HEK293T (cell line): ENCODE results near the gene ASCL1.

Source experiments
- CTCF ChIA-PET: fragments of 350-600 bp; formaldehyde crosslinking; extraction: SDS; loops from one replicate; lab custom pipeline; 2021; ENCODE audit warnings: antibody characterized with exemption, inconsistent platforms; lab: Yijun Ruan, JAX
- POLR2A ChIA-PET: fragments of 350-600 bp; formaldehyde crosslinking; extraction: SDS; loops from one replicate; lab custom pipeline; 2020; ENCODE audit warnings: antibody characterized with exemption, inconsistent platforms; lab: Yijun Ruan, JAX
- DNase-seq: peaks from one replicate; pipeline ENCODE4 v3.0.0; 2012; ENCODE audit warnings: mixed read lengths; ENCODE audit errors: extremely low spot score
- ARNT ChIP-seq: fragments of 450-650 bp; IDR thresholded peaks from 2 replicates; pipeline ENCODE4 v1.6.1; 2017; ENCODE audit warnings: mild to moderate bottlenecking
- BHLHE40 ChIP-seq: fragments of 450-650 bp; IDR thresholded peaks from 2 replicates; pipeline ENCODE4 v1.6.1; 2016; ENCODE audit warnings: mild to moderate bottlenecking, moderate library complexity, borderline replicate concordance
- CTBP1 ChIP-seq: fragments of 450-650 bp; IDR thresholded peaks from 2 replicates; pipeline ENCODE4 v1.6.1; 2016; ENCODE audit warnings: borderline replicate concordance
- ELF4 ChIP-seq: fragments of 450-650 bp; IDR thresholded peaks from 2 replicates; pipeline ENCODE4 v1.6.1; 2017; ENCODE audit warnings: antibody characterized with exemption
- FOXA1 ChIP-seq: fragments of 450-650 bp; IDR thresholded peaks from 2 replicates; pipeline ENCODE4 v1.6.1; 2016; ENCODE audit warnings: mild to moderate bottlenecking
- FOXK2 ChIP-seq: fragments of 450-650 bp; IDR thresholded peaks from 2 replicates; pipeline ENCODE4 v1.6.1; 2016; ENCODE audit warnings: mild to moderate bottlenecking
- FOXM1 ChIP-seq: fragments of 450-650 bp; IDR thresholded peaks from 2 replicates; pipeline ENCODE4 v1.6.1; 2017; ENCODE audit warnings: mild to moderate bottlenecking, borderline replicate concordance
- HDGF ChIP-seq: fragments of 450-650 bp; IDR thresholded peaks from 2 replicates; pipeline ENCODE4 v1.6.1; 2017; ENCODE audit warnings: antibody characterized with exemption, borderline replicate concordance
- L3MBTL2 ChIP-seq: fragments of 450-650 bp; conservative IDR thresholded peaks from 2 replicates; pipeline ENCODE4 v1.6.1; 2016; ENCODE audit warnings: mild to moderate bottlenecking
- LEF1 ChIP-seq: fragments of 450-650 bp; IDR thresholded peaks from 2 replicates; pipeline ENCODE4 v1.6.1; 2017; ENCODE audit warnings: mild to moderate bottlenecking, borderline replicate concordance
- NFRKB ChIP-seq: fragments of 450-650 bp; IDR thresholded peaks from 2 replicates; pipeline ENCODE4 v1.6.1; 2016; ENCODE audit warnings: mild to moderate bottlenecking, moderate library complexity
- SP1 ChIP-seq: fragments of 450-650 bp; IDR thresholded peaks from 2 replicates; pipeline ENCODE4 v1.6.1; 2017
- SUZ12 ChIP-seq: fragments of 450-650 bp; IDR thresholded peaks from 2 replicates; pipeline ENCODE4 v1.6.1; 2016; ENCODE audit warnings: mild to moderate bottlenecking
- TARDBP ChIP-seq: fragments of 450-650 bp; IDR thresholded peaks from 2 replicates; pipeline ENCODE4 v1.6.1; 2016
- ZNF384 ChIP-seq: fragments of 450-650 bp; IDR thresholded peaks from 2 replicates; pipeline ENCODE4 v1.6.1; 2016
- TF ChIP-seq, protein P1 (sequence below): fragments of 450-650 bp; IDR thresholded peaks from 2 replicates; pipeline ENCODE4 v1.6.1; 2016

Gene ASCL1

DNA sequence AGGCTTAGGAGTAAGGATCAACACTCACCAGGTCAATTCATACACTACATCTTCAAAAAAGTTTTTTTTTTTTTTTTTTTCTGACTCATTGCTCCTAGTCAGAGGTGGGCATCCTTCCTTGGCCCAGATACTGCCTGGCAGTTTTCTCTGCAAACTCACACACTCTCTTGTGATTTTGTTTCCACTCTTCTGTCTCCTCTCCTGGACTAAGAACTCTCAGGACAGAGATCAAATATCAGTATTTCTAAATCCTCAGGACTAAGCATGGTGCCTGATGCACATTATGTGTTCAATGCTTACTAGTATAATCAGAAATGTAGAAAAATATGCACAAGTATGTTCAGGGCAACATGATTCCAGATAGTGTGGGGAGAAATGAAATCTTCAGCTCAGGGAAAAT is 30.3 kb upstream of the ASCL1 start:
- TF ChIP-seq SUZ12 = no peak
- TF ChIP-seq FOXM1 = no peak
- TF ChIP-seq ELF4 = no peak
- no peak for TF ChIP-seq TARDBP
- no peak for TF ChIP-seq LEF1
- ChIA-PET CTCF (interaction anchor here (0.7 kb wide), 1 partner anchor 589 kb away, joined by 5 read pairs; no protein-coding TSS in a partner anchor), POLR2A (no interaction called here)
- no peak for DNase-seq

DNA sequence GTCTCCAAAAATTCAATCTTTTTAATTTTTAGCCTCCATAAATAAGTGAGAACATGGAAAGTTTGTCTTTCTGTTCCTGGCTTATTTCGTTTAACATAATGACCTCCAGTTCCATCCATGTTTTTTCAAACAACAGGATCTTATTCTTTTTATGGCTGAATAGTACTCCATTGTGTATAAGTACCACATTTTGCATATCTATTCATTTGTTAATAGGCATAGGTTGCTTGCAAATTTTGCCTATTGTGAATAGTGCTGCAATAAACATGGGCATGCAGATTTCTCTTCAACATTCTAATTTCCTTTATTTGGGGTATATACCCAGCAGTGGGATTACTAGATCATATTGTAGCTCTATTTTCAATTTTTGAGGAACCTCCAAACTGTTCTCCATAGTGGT is 24.3 kb upstream of the ASCL1 start:
- ChIA-PET POLR2A (no interaction called here), CTCF (interaction anchor here (0.6 kb wide), 1 partner anchor 1881 kb away, joined by 4 read pairs; no protein-coding TSS in a partner anchor)
- no peak for TF ChIP-seq FOXA1
- TF ChIP-seq ARNT = no peak
- no peak for TF ChIP-seq NFRKB
- no peak for TF ChIP-seq FOXK2
- TF ChIP-seq FOXM1 = no peak
- TF ChIP-seq TARDBP = no peak
- no peak for TF ChIP-seq CTBP1
- no peak for TF ChIP-seq SP1
- no peak for TF ChIP-seq BHLHE40
- TF ChIP-seq SUZ12 = no peak
- no peak for TF ChIP-seq ELF4
- TF ChIP-seq ZNF384 = no peak
- no peak for DNase-seq

DNA sequence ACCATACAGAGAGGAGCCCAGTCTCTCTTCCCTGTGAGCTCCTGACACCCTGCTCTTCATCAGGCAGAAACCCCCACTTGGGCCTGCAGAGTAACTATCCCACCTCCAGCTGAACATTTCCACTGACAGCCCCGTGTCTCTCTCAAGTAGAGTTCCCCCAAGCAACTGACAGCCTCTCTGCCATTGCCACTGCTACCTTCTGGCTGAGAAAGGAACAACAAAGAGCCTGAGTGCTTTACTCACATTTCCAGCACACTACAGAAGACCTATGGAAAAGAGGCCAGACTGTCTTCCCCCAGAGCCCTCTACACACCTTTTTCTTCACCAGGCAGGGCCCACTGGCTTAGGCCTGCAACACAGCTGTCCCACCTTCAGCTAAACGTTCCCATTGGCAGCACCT is 18.4 kb upstream of the ASCL1 start:
- DNase-seq = no peak
- ChIA-PET CTCF (no interaction called here), POLR2A (no interaction called here)
- no peak for TF ChIP-seq HDGF
- TF ChIP-seq FOXK2 = no peak
- no peak for TF ChIP-seq SUZ12
- no peak for TF ChIP-seq FOXM1
- TF ChIP-seq CTBP1 = no peak
- TF ChIP-seq, protein P1, sequence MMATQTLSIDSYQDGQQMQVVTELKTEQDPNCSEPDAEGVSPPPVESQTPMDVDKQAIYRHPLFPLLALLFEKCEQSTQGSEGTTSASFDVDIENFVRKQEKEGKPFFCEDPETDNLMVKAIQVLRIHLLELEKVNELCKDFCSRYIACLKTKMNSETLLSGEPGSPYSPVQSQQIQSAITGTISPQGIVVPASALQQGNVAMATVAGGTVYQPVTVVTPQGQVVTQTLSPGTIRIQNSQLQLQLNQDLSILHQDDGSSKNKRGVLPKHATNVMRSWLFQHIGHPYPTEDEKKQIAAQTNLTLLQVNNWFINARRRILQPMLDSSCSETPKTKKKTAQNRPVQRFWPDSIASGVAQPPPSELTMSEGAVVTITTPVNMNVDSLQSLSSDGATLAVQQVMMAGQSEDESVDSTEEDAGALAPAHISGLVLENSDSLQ = no peak
- TF ChIP-seq SP1 = no peak
- TF ChIP-seq NFRKB = no peak
- no peak for TF ChIP-seq ARNT
- no peak for TF ChIP-seq L3MBTL2
- TF ChIP-seq ELF4 = no peak
- no peak for TF ChIP-seq FOXA1
- no peak for TF ChIP-seq LEF1
- TF ChIP-seq TARDBP = no peak
- no peak for TF ChIP-seq BHLHE40
- no peak for TF ChIP-seq ZNF384

DNA sequence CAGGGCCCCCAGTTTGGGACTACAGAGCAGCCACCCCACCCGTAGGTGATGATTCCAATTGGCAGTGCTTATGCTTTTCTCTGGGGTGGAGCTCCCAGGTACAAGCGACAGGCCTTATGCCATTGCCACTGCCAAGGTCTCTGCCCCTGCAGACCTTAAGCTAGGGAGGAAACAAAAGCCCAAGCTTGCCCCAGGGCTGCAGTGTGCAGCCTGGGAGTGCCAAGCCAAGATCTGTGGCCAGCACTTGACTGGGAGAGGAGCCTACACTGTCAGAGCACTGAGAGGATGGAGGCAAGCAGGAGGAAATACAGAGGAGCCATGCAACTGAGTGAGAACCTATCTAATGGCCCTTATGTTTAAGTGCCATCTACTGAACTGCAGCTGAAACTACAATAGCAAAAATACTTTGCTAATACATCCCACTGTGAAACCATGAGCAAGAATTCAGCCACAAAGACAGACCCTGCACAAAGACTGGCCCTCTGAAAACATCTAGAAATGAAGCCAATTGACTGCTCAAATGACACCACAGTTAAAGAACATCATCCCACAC is 17.7 kb upstream of the ASCL1 start:
- POLR2A ChIA-PET = no interaction called here
- no peak for TF ChIP-seq BHLHE40
- TF ChIP-seq FOXK2 = no peak
- TF ChIP-seq SP1 = no peak
- TF ChIP-seq NFRKB = no peak
- no peak for TF ChIP-seq FOXM1
- no peak for TF ChIP-seq ARNT
- TF ChIP-seq, protein P1 = no peak
- no peak for TF ChIP-seq ELF4
- no peak for TF ChIP-seq CTBP1
- no peak for TF ChIP-seq TARDBP
- CTCF ChIA-PET = interaction anchor here (1.0 to 1.3 kb wide), 2 partner anchors 9 to 56 kb away, joined by 3 read pairs; no protein-coding TSS in a partner anchor
- no peak for DNase-seq

DNA sequence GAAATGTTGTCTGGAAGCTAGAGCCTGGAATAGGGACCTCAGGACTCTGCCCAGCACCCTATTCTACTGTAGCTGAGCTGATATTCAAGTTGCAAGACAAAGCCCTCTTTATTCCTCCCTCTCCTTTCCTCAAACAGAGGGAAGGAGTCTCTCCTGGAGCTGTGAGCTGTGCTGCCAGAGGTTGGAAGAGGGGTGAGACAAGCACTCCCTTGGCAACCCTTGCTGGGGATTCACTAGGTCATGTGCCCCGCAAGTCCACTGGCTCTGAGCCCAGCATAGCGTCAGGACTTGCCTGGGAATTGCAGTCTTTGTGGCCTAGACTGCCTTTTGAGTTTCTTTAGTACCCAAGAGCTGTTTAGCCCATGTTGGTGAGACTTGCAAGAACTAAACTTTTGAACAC is 11.4 kb upstream of the ASCL1 start:
- TF ChIP-seq BHLHE40 = no peak
- TF ChIP-seq ZNF384 = no peak
- no peak for TF ChIP-seq FOXK2
- no peak for TF ChIP-seq FOXM1
- TF ChIP-seq, protein P1 = no peak
- TF ChIP-seq NFRKB = no peak
- CTCF ChIA-PET = no interaction called here
- DNase-seq = no peak
- POLR2A ChIA-PET = no interaction called here

DNA sequence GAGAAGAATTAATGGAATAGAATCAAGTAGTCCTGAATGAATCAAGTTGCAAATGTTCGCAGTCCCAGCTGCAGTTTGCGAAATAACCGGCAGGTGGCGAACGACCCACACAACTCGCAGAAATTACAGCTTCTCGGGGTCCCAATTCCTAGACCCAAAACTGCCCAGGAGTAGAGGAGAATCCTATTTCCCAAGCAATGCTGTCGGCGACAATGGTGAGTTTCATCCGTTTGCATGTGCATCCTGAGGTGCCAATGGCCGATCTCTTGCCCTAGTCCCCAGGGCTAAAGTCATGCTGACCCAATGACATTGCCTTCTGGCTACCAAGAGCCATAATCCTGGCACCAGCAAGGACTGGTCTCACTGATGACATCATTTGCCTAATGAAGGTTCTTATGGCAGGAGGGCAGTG is 8.5 kb upstream of the ASCL1 start:
- TF ChIP-seq CTBP1 (no peak), L3MBTL2 (no peak), ZNF384 (no peak), HDGF (no peak), BHLHE40 (no peak), LEF1 (no peak), FOXM1 (no peak), FOXA1 (no peak), ARNT (no peak), ELF4 (no peak), FOXK2 (no peak), TARDBP (no peak), NFRKB (no peak)
- TF ChIP-seq, protein P1 = no peak
- ChIA-PET POLR2A (no interaction called here), CTCF (interaction anchor here (0.7 to 2.4 kb wide), 4 partner anchors 9 to 600 kb away, joined by 3 to 9 read pairs (median 4); no protein-coding TSS in a partner anchor)
- DNase-seq = peak; percentile 53
